Left ventricle myocardium inferior (tissue), 1 donor: Measurements from ENCODE around the gene BHLHE23. TPM values are rescaled to one million over a fixed set of nuclear protein-coding genes. Genes with fewer than 3 reads are reported as not detected.
"Not testable (repeated sequence)": the region's sequence is repeated elsewhere in the genome, so short reads cannot be mapped to it uniquely, and the experiment has no call there.

Experiments used
- DNase-seq: peaks from one replicate; pipeline ENCODE4 v3.0.0-alpha.2; 2020
- H3K27ac ChIP-seq: fragments of 200-600 bp; replicated peaks from 2 replicates; pipeline ENCODE4 v1.8.0; 2021
- H3K27me3 ChIP-seq: fragments of 200-600 bp; 2 replicates; pipeline ENCODE4 v1.8.0; 2021; ENCODE audit warnings: low read depth
- H3K36me3 ChIP-seq: fragments of 200-600 bp; 2 replicates; pipeline ENCODE4 v1.8.0; 2021
- H3K4me1 ChIP-seq: fragments of 200-600 bp; 2 replicates; pipeline ENCODE4 v1.8.0; 2021
- H3K4me3 ChIP-seq: fragments of 200-600 bp; 2 replicates; pipeline ENCODE4 v1.8.0; 2021; ENCODE audit warnings: mild to moderate bottlenecking, moderate library complexity
- H3K9me3 ChIP-seq: fragments of 200-600 bp; replicated peaks from 2 replicates; pipeline ENCODE4 v1.8.0; 2021
- CTCF ChIP-seq: fragments of 200-600 bp; IDR thresholded peaks from 2 replicates; pipeline ENCODE4 v1.8.0; 2021; ENCODE audit warnings: antibody characterized with exemption, mild to moderate bottlenecking, borderline replicate concordance
- intact Hi-C: fragments of 100-400 bp; cut with micrococcal nuclease; formaldehyde crosslinking; loops from one replicate; pipeline ENCODE4 v1.11.0; 2022
- total RNA-seq: library from RNA; stranded (reverse); fragmentation: NEBNext Ultra II Directional; extraction: Animal tissue kit (Norgen Biotek cat#: 25700); gene quantifications from one replicate; pipeline ENCODE4 v1.2.1, GENCODE V29; 2021
- donor health status: DM: no; HTN: yes; CAD: no; lungs with severe emphysema.

Gene BHLHE23
- total RNA-seq, 1 donor from 2014 or later, result not detected

- H3K9me3 ChIP-seq, result no peaks in the 10 kb centered on the region
- H3K4me1 ChIP-seq, result no peaks in the 10 kb centered on the region
- TF ChIP-seq CTCF, result no peak
- no peak overlapping the region for H3K27ac ChIP-seq
- no peaks in the 10 kb centered on the region for H3K36me3 ChIP-seq
- H3K4me3 ChIP-seq, result no peak overlapping the region
- no peak for DNase-seq
- intact Hi-C loops, result no loop called here
- peaks cover 9% of the 10 kb centered on the region for H3K27me3 ChIP-seq
Observed at GRCh38 chr20:62962891-62963613, 43.7 kb downstream of the BHLHE23 start.

- Histone ChIP-seq H3K4me1 (no peaks in the 10 kb centered on the region), H3K27me3 (peaks cover 5% of the 10 kb centered on the region), H3K9me3 (no peaks in the 10 kb centered on the region), H3K27ac (no peak overlapping the region), H3K4me3 (no peak overlapping the region), H3K36me3 (no peaks in the 10 kb centered on the region)
- intact Hi-C loops, result no loop called here
- no peak for DNase-seq
- no peak for TF ChIP-seq CTCF
Observed at GRCh38 chr20:62962221-62962879, 44.4 kb downstream of the BHLHE23 start.

GRCh38 chr20:62961799-62962198, 45.0 kb downstream of the BHLHE23 start:
- DNase-seq, result no peak
- Histone ChIP-seq H3K36me3 (no peaks in the 10 kb centered on the region), H3K27ac (no peak overlapping the region), H3K9me3 (no peaks in the 10 kb centered on the region), H3K4me1 (no peaks in the 10 kb centered on the region), H3K27me3 (peaks cover under 1% of the 10 kb centered on the region), H3K4me3 (no peak overlapping the region)
- intact Hi-C loops, result no loop called here
- no peak for TF ChIP-seq CTCF

- TF ChIP-seq CTCF, result no peak
- Histone ChIP-seq H3K9me3 (no peaks in the 10 kb centered on the region), H3K27me3 (no peaks in the 10 kb centered on the region), H3K4me1 (peaks cover under 1% of the 10 kb centered on the region), H3K36me3 (no peaks in the 10 kb centered on the region), H3K27ac (no peak overlapping the region), H3K4me3 (no peak overlapping the region)
- intact Hi-C loops, result no loop called here
- DNase-seq, result no peak
Observed at GRCh38 chr20:62961310-62961783, 45.4 kb downstream of the BHLHE23 start.

- H3K27ac ChIP-seq, H3K4me1 ChIP-seq, H3K27me3 ChIP-seq, DNase-seq, H3K4me3 ChIP-seq, H3K36me3 ChIP-seq, H3K9me3 ChIP-seq, intact Hi-C loops: not testable (repeated sequence)
Observed at GRCh38 chr20:62960446-62961309, 46.1 kb downstream of the BHLHE23 start.
